Measurements from ENCODE around the gene ALPI. TPM values are rescaled to one million over a fixed set of nuclear protein-coding genes. Genes with fewer than 3 reads are reported as not detected.

Gene ALPI
- total RNA-seq, 1 donor from 2014 or later, result not detected

GRCh38 chr2:232483311-232483922 lies 27.5 kb downstream of the ALPI start:
- FAIRE-seq (no peak), DNase-seq (ENCODE audit: low spot score in 2 of 2) (no peak)

GRCh38 chr2:232483923-232484627 lies 28.1 kb downstream of the ALPI start:
- DNase-seq (ENCODE audit: low spot score in 2 of 2) (no peak), FAIRE-seq (no peak)

DNA sequence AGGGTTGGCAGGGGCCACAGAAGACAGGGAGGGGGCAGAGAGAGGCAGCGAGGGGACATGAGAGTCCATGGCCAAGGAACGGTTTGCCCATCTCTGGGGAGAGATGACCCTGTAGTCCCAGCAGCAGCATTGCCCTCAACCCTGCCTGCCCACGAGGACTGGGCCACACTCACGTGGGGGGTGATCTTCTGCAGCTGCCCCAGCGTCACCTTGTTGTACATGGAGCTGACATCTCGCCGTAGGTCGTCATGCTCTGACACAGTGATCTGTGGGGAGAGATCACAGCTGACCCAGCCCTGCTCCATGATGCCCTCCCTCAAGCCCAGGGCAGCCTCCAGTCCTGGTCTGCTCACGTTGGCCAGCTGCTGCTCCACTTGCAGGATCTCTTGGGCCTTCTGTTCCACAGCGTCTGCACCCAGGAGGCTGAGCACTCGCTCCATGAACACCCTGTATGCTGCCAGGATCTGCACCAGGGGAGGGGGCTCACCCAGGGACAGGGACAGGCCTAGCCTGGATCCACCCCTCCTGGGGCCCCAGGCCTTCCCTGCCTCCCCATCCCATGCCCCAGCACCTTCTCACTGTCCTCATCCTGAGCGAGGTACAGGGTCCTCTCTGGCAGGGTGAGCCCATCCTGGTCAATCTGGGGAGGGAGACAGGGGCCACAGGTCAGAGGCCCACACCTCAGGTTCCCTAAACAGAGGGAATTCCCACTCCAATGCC lies 28.8 kb downstream of the ALPI start:
- FAIRE-seq (no peak), DNase-seq (ENCODE audit: low spot score in 2 of 2) (no peak)

DNA sequence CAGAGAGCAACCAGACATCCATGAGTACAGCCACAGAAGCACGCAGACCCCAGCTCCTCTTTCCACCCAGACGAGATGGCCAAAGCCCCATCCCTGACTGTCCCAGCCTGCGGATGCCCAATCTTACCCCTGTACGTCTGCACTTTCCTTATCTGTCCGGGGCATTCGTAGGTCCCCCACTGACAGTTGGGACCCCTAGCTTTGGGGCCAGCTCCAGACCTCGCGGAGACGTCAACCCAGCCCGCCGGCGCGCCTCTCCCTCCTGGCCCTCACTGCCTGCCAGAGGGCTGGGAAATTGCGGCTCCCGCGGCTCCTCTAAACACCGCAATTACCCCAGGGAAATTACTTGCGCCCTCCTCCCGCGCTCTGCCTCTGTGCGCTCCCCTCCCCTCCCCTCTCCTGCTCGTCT lies 29.4 kb downstream of the ALPI start:
- FAIRE-seq, result no peak
- DNase-seq (ENCODE audit: low spot score in 2 of 2), result no peak

GRCh38 chr2:232485757-232486557 lies 30.0 kb downstream of the ALPI start:
- FAIRE-seq, result no peak
- DNase-seq (ENCODE audit: low spot score in 2 of 2), result no peak

DNA sequence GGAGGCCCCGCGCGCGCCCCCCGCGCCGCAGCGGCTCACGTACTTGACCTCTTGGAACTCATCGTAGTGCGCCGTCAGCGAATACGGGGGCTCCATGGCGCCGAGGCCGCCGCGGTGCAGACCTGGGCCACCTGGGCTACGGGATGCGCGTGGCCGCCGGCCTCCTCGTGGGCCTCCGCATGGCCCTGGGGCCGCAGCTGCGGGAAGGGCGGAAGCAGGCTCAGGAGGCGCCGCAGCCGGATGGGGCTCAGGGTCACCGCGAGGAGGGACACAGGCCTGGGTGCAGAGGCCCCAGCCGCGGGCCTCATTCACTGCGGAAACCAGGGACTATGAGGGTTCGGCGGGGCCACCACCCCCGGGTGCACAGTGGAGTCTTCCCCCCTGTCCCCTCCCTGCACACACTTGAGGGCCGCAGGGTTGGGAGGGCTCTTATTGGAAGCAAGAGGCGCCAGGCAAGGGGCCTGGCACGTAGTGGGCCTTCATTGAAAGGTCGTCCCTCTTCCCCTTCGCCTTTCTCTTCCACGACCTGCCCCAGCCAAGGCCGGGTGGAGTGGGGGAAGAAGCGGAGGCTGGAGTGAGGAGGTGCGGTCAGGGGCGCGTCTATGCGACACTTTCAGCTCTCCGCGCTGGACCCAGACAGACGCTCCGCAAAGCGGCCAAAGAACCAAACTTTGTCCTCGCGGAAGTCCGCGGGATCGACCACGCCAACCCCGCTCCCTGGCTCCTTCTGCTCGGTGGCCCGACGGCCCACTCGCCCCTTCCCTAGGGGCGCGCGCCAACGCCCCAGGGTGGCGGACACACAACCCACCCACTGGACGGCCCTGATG lies 30.8 kb downstream of the ALPI start:
- FAIRE-seq (no peak), DNase-seq (ENCODE audit: low spot score in 2 of 2) (no peak)

DNA sequence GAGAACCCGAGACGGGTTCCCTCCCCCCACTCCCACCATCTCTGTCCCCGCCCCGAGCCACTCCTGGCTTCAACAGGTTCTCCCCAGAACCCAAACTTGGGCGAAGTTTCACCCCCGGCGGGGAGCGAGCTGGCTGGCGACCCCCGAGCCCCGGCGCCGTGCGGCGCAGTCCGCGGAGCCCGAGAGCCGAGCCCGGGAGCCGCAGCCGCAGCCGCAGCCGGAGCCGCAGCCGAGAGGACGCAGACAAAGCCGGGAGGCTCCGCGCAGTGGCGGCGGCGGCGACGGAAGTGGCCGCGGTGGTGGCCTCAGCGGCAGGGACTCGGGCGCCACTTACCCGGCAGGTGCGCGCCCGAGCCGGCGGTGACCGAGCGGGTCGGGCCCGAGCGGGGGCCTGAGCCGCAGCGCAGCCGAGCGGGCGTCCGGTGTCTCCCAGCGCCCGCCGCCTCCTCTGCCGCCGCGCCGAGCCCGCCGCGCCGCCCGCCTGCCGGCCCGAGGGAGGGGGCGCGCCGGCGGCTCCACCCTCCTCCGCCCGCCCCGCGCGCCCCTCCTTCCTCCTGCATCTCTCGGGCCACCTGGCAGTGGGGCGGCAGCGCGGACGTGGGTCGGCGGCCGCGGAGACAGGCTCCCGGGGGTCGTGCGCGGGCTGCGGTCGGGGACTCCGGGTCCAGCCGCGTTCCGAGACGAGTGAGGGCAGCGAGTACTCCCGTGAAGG lies 31.6 kb downstream of the ALPI start, which contains the start of gene ECEL1:
Gene ECEL1 (minus strand): TSS at position 450 of the 712 bp plus-strand sequence. CDS start 1,181 bp downstream, outside the sequence.
- DNase-seq (ENCODE audit: low spot score in 2 of 2) (no peak), FAIRE-seq (no peak)

- no peak for FAIRE-seq
- DNase-seq (ENCODE audit: low spot score in 2 of 2), result no peak
Measured at GRCh38 chr2:232488097-232488711, 32.3 kb downstream of the ALPI start.

DNA sequence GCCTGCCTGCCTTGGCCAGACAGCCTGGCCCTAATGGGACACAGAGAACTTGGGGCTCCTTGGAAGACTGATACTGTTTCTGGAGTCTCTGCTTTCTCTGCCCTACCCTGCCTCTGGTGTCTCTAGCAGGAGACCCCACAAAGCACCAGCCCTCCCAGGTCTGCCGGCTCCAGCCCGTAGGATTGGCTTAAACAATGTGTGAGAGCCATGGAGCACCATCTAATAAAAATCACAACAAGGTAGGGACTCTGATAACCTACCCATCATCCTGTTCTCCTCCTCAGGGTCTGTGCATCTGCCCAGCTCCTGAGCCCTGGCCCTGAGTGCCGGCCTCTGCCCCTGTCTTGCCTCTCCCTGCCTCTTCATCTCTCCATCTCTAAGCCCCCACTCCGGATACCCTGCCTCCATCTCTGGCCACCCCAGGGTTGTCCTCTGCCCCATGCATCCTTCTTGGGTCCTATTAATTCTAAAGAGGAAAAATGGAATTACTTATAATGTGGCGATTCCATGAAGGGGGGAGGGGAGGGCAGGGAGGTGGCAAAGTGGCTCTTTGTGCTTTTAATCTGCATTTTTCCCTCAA lies 32.9 kb downstream of the ALPI start:
- DNase-seq (ENCODE audit: low spot score in 2 of 2) (no peak), FAIRE-seq (no peak)

DNA sequence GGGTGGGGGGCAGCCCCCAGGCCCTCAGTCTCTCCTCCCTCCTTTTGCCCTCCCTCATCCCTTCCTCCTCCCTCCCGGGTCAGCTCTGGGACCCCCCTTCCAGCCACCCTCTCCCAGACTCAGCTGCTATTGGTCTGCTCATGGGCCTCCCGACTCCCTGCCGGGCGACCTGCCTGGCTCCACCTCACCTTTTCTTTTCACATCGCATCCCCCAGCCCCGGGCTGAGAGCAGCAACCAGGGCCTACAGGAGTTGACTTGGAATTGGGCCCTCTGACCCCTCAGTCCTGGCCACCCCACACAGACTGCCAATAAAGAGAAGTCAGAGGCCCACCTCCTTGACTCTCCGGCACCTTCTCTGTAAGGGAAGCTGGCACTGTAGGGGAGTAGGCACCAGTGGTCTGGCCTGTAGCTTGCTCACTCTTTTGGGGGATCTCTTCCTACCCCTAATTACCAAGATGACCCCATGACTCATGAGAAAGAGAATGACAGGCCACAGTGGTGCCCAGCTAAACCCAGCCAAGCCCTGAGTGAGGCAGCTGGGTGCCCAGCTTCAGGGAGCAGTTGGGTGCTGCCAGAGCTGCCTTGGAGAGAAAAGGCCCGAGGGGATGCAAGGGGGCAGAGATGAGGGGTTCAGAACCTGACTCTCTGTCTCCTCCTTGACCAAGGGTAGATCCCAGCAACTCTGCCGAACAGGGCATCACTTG lies 33.7 kb downstream of the ALPI start:
- DNase-seq (ENCODE audit: low spot score in 2 of 2), result no peak
- no peak for FAIRE-seq

DNA sequence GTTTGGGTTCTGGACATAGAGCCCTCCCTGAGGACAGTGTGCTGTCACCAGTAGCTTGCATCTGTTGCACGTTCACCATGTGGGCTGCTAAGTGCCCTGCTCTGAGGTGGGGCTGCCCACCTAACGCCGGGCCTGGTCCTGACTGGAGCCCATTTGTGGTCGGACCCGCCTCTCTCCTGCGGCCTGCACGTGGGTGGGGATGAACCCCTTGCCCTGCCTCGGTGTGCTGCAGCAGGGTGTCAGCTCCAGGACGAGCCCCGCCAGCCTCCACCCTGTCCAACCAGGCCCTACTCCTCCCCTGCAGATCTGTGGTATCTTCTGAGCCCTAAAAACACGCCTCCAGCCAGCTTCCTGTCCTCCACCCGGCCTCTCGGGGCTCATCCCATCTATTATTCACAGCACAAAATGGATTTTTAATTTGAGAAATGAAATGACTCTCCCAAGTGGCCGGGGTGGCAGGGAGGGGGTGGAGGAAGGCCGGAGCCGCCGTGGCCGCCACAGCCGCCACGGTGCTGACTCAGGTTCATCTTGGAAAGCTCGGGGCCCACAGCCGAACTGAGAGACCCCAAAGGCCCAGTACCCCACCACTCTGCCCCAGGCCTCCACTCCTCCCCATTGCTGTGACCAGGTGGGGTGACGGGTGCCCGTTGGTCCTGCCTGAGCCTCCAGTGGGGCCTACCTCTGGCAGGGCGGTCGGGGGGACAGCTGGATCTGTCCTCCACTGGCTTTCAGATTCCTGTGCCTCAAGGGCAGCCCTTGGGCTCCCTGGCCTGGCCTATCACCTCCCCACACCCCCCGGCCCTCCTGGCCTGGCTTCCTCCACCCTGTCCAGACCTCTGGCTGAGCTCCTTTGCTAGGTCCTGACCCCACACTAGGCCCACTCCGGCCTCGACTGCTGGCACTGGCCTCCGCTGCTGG lies 34.5 kb downstream of the ALPI start:
- no peak for FAIRE-seq
- no peak for DNase-seq (ENCODE audit: low spot score in 2 of 2)

- DNase-seq (ENCODE audit: low spot score in 2 of 2) (no peak), FAIRE-seq (no peak)
Measured at GRCh38 chr2:232491139-232491780, 35.3 kb downstream of the ALPI start.

DNA sequence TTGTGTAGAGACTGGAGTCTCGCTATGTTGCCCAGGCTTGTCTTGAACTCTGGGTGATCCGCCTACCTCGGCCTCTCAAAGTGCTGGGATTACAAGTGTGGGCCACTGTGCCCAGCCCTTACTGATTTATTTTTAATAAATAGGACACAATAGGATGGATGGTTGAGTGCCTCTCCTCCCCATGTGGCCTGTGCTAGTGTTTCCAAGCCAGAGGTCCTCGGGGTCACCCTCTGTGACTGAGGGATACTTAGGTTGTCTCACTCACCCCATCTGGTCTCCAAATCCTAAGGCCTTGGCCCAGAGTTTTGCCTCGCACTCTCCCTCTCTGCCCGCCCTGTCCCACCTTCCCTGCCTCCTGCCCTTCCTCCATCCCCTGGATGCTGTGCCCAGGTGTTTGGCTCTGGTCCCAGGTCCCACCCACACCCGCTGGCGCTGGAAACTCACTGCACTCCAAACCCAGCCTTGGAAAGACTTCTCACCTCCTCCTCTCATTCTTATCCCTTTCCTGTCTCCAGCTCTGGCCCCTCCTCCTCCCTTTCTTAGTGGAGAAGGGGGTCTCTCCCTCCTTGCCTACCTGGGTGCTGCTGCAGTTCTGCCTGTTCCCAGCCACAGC lies 36.4 kb downstream of the ALPI start:
- no peak for DNase-seq (ENCODE audit: low spot score in 2 of 2)
- no peak for FAIRE-seq

GRCh38 chr2:232492963-232493700 lies 37.2 kb downstream of the ALPI start:
- FAIRE-seq, result no peak
- DNase-seq (ENCODE audit: low spot score in 2 of 2), result no peak
